HCEC 1CT (cell line): ENCODE data around the gene C22orf23.
"Not testable (repeated sequence)": the region's sequence is repeated elsewhere in the genome, so short reads cannot be mapped to it uniquely, and the experiment has no call there.

Source experiments
- DNase-seq: peaks from one replicate; pipeline ENCODE4 v3.0.0-alpha.2; 2017

The C22orf23 gene

GRCh38 chr22:37951305-37951704 lies 2.1 kb downstream of the C22orf23 start:
- no peak for DNase-seq

- not testable (repeated sequence) for DNase-seq
Observed at GRCh38 chr22:37947142-37947795, 6.1 kb downstream of the C22orf23 start.

GRCh38 chr22:37944423-37944822 lies 9.0 kb downstream of the C22orf23 start:
- DNase-seq = not testable (repeated sequence)

- DNase-seq = no peak
Observed at GRCh38 chr22:37943825-37944198, 9.6 kb downstream of the C22orf23 start.

- DNase-seq = no peak
Observed at GRCh38 chr22:37943136-37943824, 10.1 kb downstream of the C22orf23 start.

GRCh38 chr22:37942133-37942532 lies 11.3 kb downstream of the C22orf23 start:
- no peak for DNase-seq

- no peak for DNase-seq
Observed at GRCh38 chr22:37940698-37941376, 12.6 kb downstream of the C22orf23 start.

- peak; percentile 91 for DNase-seq
Observed at GRCh38 chr22:37933711-37934376, 19.6 kb downstream of the C22orf23 start.

- no peak for DNase-seq
Observed at GRCh38 chr22:37932821-37933578, 20.4 kb downstream of the C22orf23 start.

GRCh38 chr22:37932401-37932800 lies 21.0 kb downstream of the C22orf23 start:
- DNase-seq = no peak

GRCh38 chr22:37931893-37932389 lies 21.5 kb downstream of the C22orf23 start:
- DNase-seq = no peak

GRCh38 chr22:37930952-37931440 lies 22.4 kb downstream of the C22orf23 start:
- DNase-seq = no peak

- DNase-seq = peak; percentile 29
Observed at GRCh38 chr22:37930270-37930951, 23.0 kb downstream of the C22orf23 start.

GRCh38 chr22:37929390-37929789 lies 24.0 kb downstream of the C22orf23 start:
- DNase-seq = no peak

GRCh38 chr22:37927637-37927936 lies 25.8 kb downstream of the C22orf23 start:
- DNase-seq = no peak

- no peak for DNase-seq
Observed at GRCh38 chr22:37926771-37927636, 26.4 kb downstream of the C22orf23 start.

- no peak for DNase-seq
Observed at GRCh38 chr22:37926358-37926757, 27.0 kb downstream of the C22orf23 start.

- no peak for DNase-seq
Observed at GRCh38 chr22:37925767-37926166, 27.6 kb downstream of the C22orf23 start.

- DNase-seq = no peak
Observed at GRCh38 chr22:37925330-37925729, 28.1 kb downstream of the C22orf23 start.

- no peak for DNase-seq
Observed at GRCh38 chr22:37924386-37925065, 28.9 kb downstream of the C22orf23 start.
